ENCODE results near the gene CSNK1D. TPM values are rescaled to one million over a fixed set of nuclear protein-coding genes. Genes with fewer than 3 reads are reported as not detected.

CSNK1D gene
- total RNA-seq, 1 donor from 2014 or later: 41.5 TPM

- Histone ChIP-seq H3K27me3 (no peaks in the 10 kb centered on the region), H2AFZ (replicated peaks) (no peak overlapping the region), H3K9ac (no peak overlapping the region), H3K9me3 (ENCODE audit: low read depth) (no peaks in the 10 kb centered on the region), H4K20me1 (ENCODE audit: low read depth) (no peaks in the 10 kb centered on the region), H3K4me3 (no peak overlapping the region), H3F3A (ENCODE audit: low read depth) (peaks cover 16% of the 10 kb centered on the region), H3K27ac (no peak overlapping the region), H3K36me3 (no peaks in the 10 kb centered on the region), H3K4me2 (no peak overlapping the region), H3K4me1 (peaks cover 11% of the 10 kb centered on the region), H3K79me2 (ENCODE audit: low read depth) (peaks cover 7% of the 10 kb centered on the region)
- Mint-ChIP-seq H3K27ac (no peak overlapping the region), H3K36me3 (no peaks in the 10 kb centered on the region), H3K27me3 (ENCODE audit: insufficient read depth, low read depth) (peaks cover 15% of the 10 kb centered on the region), H3K9me3 (peaks cover 5% of the 10 kb centered on the region), H3K4me1 (peaks cover 38% of the 10 kb centered on the region), H3K4me3 (peak overlapping the region; percentile 11)
- DNase-seq (ENCODE audit: low spot score): no peak
- TF ChIP-seq EZH2 (IDR thresholded peaks at IDR 0.05): no peak
- no peak for TF ChIP-seq EZH2phosphoT487 (IDR thresholded peaks at IDR 0.05)
- no peak for TF ChIP-seq CTCF (IDR thresholded peaks at IDR 0.05)
Observed at GRCh38 chr17:82287013-82287867, 13.7 kb upstream of the CSNK1D start.

DNA sequence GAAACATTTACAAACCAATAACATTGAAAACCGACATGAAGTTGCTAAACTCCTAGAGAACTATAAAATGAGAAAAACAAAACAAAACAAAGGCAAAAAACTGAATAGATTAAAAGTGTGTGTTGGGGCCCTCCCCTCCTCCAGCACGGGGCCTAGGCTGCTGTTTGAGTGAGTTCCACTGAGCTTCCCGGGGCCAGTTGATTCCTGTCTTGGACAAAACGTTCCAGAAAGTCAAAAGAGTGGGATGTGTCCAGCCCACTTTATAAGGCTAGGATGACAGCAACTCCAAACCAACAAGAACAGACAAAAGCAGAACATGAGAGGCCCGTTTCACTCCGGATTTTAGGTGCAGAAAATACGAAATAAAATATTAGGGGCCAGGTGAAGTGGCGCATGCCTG, 11.6 kb upstream of the CSNK1D start:
- Histone ChIP-seq H4K20me1 (ENCODE audit: low read depth) (no peaks in the 10 kb centered on the region), H3K9ac (no peak overlapping the region), H3K79me2 (ENCODE audit: low read depth) (no peaks in the 10 kb centered on the region), H3K4me1 (peaks cover 5% of the 10 kb centered on the region), H3K27ac (no peak overlapping the region), H3K27me3 (no peaks in the 10 kb centered on the region), H3K36me3 (no peaks in the 10 kb centered on the region), H3F3A (ENCODE audit: low read depth) (peaks cover 13% of the 10 kb centered on the region), H3K4me3 (no peak overlapping the region), H3K9me3 (ENCODE audit: low read depth) (no peaks in the 10 kb centered on the region), H2AFZ (replicated peaks) (peak overlapping the region; percentile 32), H3K4me2 (peak overlapping the region; percentile 5)
- Mint-ChIP-seq H3K36me3 (no peaks in the 10 kb centered on the region), H3K4me3 (peak overlapping the region; percentile 73), H3K4me1 (peaks cover 48% of the 10 kb centered on the region), H3K27ac (peak overlapping the region; percentile 78), H3K9me3 (peaks cover 5% of the 10 kb centered on the region), H3K27me3 (ENCODE audit: insufficient read depth, low read depth) (peaks cover 22% of the 10 kb centered on the region)
- no peak for DNase-seq (ENCODE audit: low spot score)
- TF ChIP-seq EZH2 (IDR thresholded peaks at IDR 0.05) (no peak), EZH2phosphoT487 (IDR thresholded peaks at IDR 0.05) (no peak), CTCF (IDR thresholded peaks at IDR 0.05) (no peak)

GRCh38 chr17:82283208-82283749, 9.8 kb upstream of the CSNK1D start:
- H3K9me3 ChIP-seq (ENCODE audit: low read depth): no peaks in the 10 kb centered on the region
- peaks cover 13% of the 10 kb centered on the region for H3F3A ChIP-seq (ENCODE audit: low read depth)
- Mint-ChIP-seq H3K36me3 (no peaks in the 10 kb centered on the region), H3K27ac (no peak overlapping the region), H3K9me3 (peaks cover 5% of the 10 kb centered on the region), H3K4me1 (peaks cover 52% of the 10 kb centered on the region), H3K4me3 (no peak overlapping the region), H3K27me3 (ENCODE audit: insufficient read depth, low read depth) (peaks cover 27% of the 10 kb centered on the region)
- no peak overlapping the region for H2AFZ ChIP-seq (replicated peaks)
- no peak overlapping the region for H3K4me2 ChIP-seq
- H3K27ac ChIP-seq: no peak overlapping the region
- H3K27me3 ChIP-seq: no peaks in the 10 kb centered on the region
- H3K79me2 ChIP-seq (ENCODE audit: low read depth): no peaks in the 10 kb centered on the region
- no peaks in the 10 kb centered on the region for H3K36me3 ChIP-seq
- H3K4me3 ChIP-seq: no peak overlapping the region
- no peaks in the 10 kb centered on the region for H4K20me1 ChIP-seq (ENCODE audit: low read depth)
- DNase-seq (ENCODE audit: low spot score): no peak
- no peak overlapping the region for H3K9ac ChIP-seq
- TF ChIP-seq EZH2 (IDR thresholded peaks at IDR 0.05) (no peak), CTCF (IDR thresholded peaks at IDR 0.05) (no peak), EZH2phosphoT487 (IDR thresholded peaks at IDR 0.05) (no peak)
- H3K4me1 ChIP-seq: peaks cover 5% of the 10 kb centered on the region
